WTC11 (cell line): Measurements from ENCODE around the gene RRP36.

ENCODE experiments used
- ATF3 ChIP-seq: sonication (generic); formaldehyde crosslinking; conservative IDR thresholded peaks from 2 replicates; pipeline ENCODE4 v1.8.1; 2022; ENCODE audit warnings: mild to moderate bottlenecking, missing genetic modification reagents
- CTCF ChIP-seq: fragments of 200-600 bp; IDR thresholded peaks from 2 replicates; pipeline ENCODE4 v1.8.0; 2022; ENCODE audit warnings: antibody characterized with exemption
- FOXK1 ChIP-seq: sonication (generic); formaldehyde crosslinking; IDR thresholded peaks from 2 replicates; pipeline ENCODE4 v1.8.0; 2022; ENCODE audit warnings: mild to moderate bottlenecking, moderate library complexity, missing genetic modification reagents
- NFYB ChIP-seq: sonication (generic); formaldehyde crosslinking; conservative IDR thresholded peaks from 2 replicates; pipeline ENCODE4 v1.8.0; 2022; ENCODE audit warnings: low read depth, missing genetic modification reagents
- NR3C1 ChIP-seq: sonication (generic); formaldehyde crosslinking; conservative IDR thresholded peaks from 2 replicates; pipeline ENCODE4 v1.8.1; 2023; ENCODE audit warnings: low read depth, mild to moderate bottlenecking, missing genetic modification reagents
- ZNF263 ChIP-seq: sonication (generic); formaldehyde crosslinking; IDR thresholded peaks from 2 replicates; pipeline ENCODE4 v1.8.1; 2022; ENCODE audit warnings: low read depth, mild to moderate bottlenecking, moderate library complexity, missing genetic modification reagents
- ZNF671 ChIP-seq: fragments of 250-450 bp; sonication (Bioruptor Pico); IDR thresholded peaks from 2 replicates; pipeline ENCODE4 v1.8.0; 2021; ENCODE audit warnings: mild to moderate bottlenecking
- TF ChIP-seq, protein P1 (sequence below): sonication (generic); formaldehyde crosslinking; IDR thresholded peaks from 2 replicates; pipeline ENCODE4 v1.8.1; 2023; ENCODE audit warnings: mild to moderate bottlenecking, missing genetic modification reagents, moderate library complexity

GRCh38 chr6:42988486-42989020, 32.9 kb upstream of the RRP36 start:
- no peak for TF ChIP-seq FOXK1
- TF ChIP-seq CTCF = no peak
- no peak for TF ChIP-seq NFYB (CRISPR knock-in tag)
- no peak for TF ChIP-seq NR3C1
- TF ChIP-seq ZNF263 (CRISPR knock-in tag) = no peak
- no peak for TF ChIP-seq ATF3 (CRISPR knock-in tag)
- TF ChIP-seq, protein P1, sequence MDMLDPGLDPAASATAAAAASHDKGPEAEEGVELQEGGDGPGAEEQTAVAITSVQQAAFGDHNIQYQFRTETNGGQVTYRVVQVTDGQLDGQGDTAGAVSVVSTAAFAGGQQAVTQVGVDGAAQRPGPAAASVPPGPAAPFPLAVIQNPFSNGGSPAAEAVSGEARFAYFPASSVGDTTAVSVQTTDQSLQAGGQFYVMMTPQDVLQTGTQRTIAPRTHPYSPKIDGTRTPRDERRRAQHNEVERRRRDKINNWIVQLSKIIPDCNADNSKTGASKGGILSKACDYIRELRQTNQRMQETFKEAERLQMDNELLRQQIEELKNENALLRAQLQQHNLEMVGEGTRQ (CRISPR knock-in tag) = no peak
- TF ChIP-seq ZNF671 (CRISPR knock-in tag) = no peak
